ENCODE results near the gene PTPRN2.

- TF ChIP-seq, protein P1, sequence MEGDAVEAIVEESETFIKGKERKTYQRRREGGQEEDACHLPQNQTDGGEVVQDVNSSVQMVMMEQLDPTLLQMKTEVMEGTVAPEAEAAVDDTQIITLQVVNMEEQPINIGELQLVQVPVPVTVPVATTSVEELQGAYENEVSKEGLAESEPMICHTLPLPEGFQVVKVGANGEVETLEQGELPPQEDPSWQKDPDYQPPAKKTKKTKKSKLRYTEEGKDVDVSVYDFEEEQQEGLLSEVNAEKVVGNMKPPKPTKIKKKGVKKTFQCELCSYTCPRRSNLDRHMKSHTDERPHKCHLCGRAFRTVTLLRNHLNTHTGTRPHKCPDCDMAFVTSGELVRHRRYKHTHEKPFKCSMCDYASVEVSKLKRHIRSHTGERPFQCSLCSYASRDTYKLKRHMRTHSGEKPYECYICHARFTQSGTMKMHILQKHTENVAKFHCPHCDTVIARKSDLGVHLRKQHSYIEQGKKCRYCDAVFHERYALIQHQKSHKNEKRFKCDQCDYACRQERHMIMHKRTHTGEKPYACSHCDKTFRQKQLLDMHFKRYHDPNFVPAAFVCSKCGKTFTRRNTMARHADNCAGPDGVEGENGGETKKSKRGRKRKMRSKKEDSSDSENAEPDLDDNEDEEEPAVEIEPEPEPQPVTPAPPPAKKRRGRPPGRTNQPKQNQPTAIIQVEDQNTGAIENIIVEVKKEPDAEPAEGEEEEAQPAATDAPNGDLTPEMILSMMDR (conservative IDR thresholded peaks at IDR 0.05; ENCODE audit: low read length), result no peak
- no peak for TF ChIP-seq EZH2phosphoT487 (IDR thresholded peaks at IDR 0.05; ENCODE audit: borderline replicate concordance, low read depth, low read length)
Measured at GRCh38 chr7:157898802-157899505, 688.7 kb downstream of the PTPRN2 start.

Measured in OCI-LY7 (cell line).